Heart left ventricle (tissue), 13 donors: Measurements from ENCODE around the gene XYLT1.

Experiments
- POLR2A ChIP-seq, 2 donors: fragments of 450-650 bp; IDR thresholded peaks; one replicate each; pipeline ENCODE4 v1.6.1; 2017; ENCODE audit warnings: antibody characterized with exemption in 2 of 2, mild to moderate bottlenecking in 2 of 2, moderate library complexity in 2 of 2
- TF ChIP-seq, protein P1 (sequence below), 12 donors: fragments of 200-600 bp; sonication (generic) in 4 of 12; IDR thresholded peaks; one replicate each; pipeline versions ENCODE4 v1.5.0 to v1.8.0; 2018 to 2022; ENCODE audit warnings: antibody characterized with exemption in 12 of 12, mild to moderate bottlenecking in 5 of 12
- donor health status: ischemic (EF 13 %, LVEDD 7.1; RV severe dilation, severe dysfunction).
- donor health status: DM: no; HTN: yes; CAD: no.
- donor health status: DM: no; HTN: no; CAD: no.
- donor health status: ischemic (EF 25% LVEDD 6.9; RV normal size, moderate dysfunction).
- donor health status: ischemic (EF 25% LVEDD 5.7; RV mildly dilated, moderate dysfunction).
- donor health status: ischemic (EF 35%, LVEDD 5.7; RV mildly dilated, moderate dysfunction).
- donor health status: nonischemic (EF 11% LVEDD 7.7; RV severe dilation, severe dysfunction).
- donor health status: DM: yes; HTN: yes; CAD: no.
- donor health status: PGD.
- donor health status: ischemic (EF 29% LVEDD 5.4; RV normal size, mild dysfunction).
- donor health status: nonischemic (EF 23%, LVEDD 6.1; RV moderate dilation, normal function).

DNA sequence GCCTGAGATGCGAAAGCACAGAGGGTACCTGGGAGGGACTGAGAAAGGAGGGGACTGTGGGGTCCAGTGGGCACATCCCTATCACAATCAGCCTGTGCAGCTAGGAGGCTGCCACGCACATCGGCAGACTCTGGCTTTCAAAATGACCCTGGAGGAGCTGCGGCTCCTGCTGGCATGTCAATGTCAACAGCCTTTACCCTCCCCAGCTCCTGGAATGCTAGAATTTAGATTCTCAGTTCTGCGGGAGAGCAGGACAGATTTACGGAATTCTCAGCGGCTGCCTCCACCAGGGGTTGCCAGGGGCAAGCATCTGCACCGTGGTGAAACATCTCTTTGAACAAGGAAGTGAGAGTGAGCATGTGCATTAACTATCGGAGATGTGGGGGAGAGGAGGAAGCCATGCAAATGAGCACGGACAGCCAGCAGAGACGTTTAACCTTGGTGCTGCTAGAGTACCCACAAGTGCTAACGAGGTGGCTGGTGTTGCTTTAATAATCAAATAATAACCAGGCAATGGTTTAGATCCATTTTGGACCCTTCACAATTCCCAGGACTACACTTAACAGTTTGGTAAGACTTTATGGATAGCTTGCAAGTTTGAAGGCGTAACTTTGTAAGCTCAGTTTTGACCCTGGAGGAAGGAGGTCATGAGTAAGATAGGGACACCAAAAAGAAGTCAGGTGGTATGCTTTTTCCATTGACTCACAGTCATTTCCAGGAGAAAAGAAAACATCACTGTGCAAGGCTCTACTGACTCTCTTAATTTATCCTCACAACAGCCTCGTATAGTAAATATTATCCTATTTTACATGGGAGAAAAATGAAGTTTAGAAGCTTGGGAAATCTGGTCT lies 54.1 kb downstream of the XYLT1 start:
- TF ChIP-seq, protein P1, sequence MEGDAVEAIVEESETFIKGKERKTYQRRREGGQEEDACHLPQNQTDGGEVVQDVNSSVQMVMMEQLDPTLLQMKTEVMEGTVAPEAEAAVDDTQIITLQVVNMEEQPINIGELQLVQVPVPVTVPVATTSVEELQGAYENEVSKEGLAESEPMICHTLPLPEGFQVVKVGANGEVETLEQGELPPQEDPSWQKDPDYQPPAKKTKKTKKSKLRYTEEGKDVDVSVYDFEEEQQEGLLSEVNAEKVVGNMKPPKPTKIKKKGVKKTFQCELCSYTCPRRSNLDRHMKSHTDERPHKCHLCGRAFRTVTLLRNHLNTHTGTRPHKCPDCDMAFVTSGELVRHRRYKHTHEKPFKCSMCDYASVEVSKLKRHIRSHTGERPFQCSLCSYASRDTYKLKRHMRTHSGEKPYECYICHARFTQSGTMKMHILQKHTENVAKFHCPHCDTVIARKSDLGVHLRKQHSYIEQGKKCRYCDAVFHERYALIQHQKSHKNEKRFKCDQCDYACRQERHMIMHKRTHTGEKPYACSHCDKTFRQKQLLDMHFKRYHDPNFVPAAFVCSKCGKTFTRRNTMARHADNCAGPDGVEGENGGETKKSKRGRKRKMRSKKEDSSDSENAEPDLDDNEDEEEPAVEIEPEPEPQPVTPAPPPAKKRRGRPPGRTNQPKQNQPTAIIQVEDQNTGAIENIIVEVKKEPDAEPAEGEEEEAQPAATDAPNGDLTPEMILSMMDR (IDR thresholded peaks at IDR 0.05) = peak in 5 of 12 donors; percentile 13 to 31 (median 21)
- no peak for TF ChIP-seq POLR2A (IDR thresholded peaks at IDR 0.05)
